ENCODE measurements around the gene RBM38. TPM values are rescaled to one million over a fixed set of nuclear protein-coding genes. Genes with fewer than 3 reads are reported as not detected.
A peak's percentile ranks its signal among the peaks of the same experiment; 100 is the strongest.

The RBM38 gene
- total and polyA plus RNA-seq, 2 of the 13 experiments (the other 11 are each of a cell fraction or from before 2014, with no cell fraction given): 24.2 to 34.2 TPM

- peak; percentile 99 for TF ChIP-seq ZNF280B (CRISPR knock-in tag; IDR thresholded peaks at IDR 0.05; ENCODE audit: borderline replicate concordance)
- peak; percentile 13; the same call in 1 of the 2 replicates for TF ChIP-seq MIXL1 (CRISPR knock-in tag; IDR thresholded peaks at IDR 0.05)
- TF ChIP-seq ZFAT (CRISPR knock-in tag; conservative IDR thresholded peaks at IDR 0.05): peak; percentile 90; the same call in 1 of the 2 replicates
- TF ChIP-seq ZNF780A (CRISPR knock-in tag; IDR thresholded peaks at IDR 0.05): no peak
- peak; percentile 28; the same call in 1 of the 2 replicates for TF ChIP-seq ZNF263 (CRISPR knock-in tag; IDR thresholded peaks at IDR 0.05)
- no peak for TF ChIP-seq STAT5B (CRISPR knock-in tag; IDR thresholded peaks at IDR 0.05)
- TF ChIP-seq ZNF747 (CRISPR knock-in tag; IDR thresholded peaks at IDR 0.05; ENCODE audit: borderline replicate concordance): peak; percentile 91
- no peak for TF ChIP-seq ARID2 (CRISPR knock-in tag; IDR thresholded peaks at IDR 0.05; ENCODE audit: borderline replicate concordance)
- TF ChIP-seq BCL6 (CRISPR knock-in tag; IDR thresholded peaks at IDR 0.05): peak; percentile 67
- TF ChIP-seq NR2F6 (IDR thresholded peaks at IDR 0.05): no peak
- no peak; the same call in 1 of the 2 replicates for TF ChIP-seq NR2F6 (CRISPR knock-in tag; IDR thresholded peaks at IDR 0.05)
- no peak for TF ChIP-seq CENPT (CRISPR knock-in tag; IDR thresholded peaks at IDR 0.05; ENCODE audit: low read depth)
- 0 out of 2 replicates have a peak, but pooled peaks have one; percentile 89 for TF ChIP-seq ZMAT3 (CRISPR knock-in tag; conservative IDR thresholded peaks at IDR 0.05)
- TF ChIP-seq KDM3A (CRISPR knock-in tag; IDR thresholded peaks at IDR 0.05; ENCODE audit: low read depth): peak; percentile 82; the same call in 1 of the 2 replicates
- 0 out of 2 replicates have a peak, but pooled peaks have one; percentile 36 for TF ChIP-seq ZNF121 (CRISPR knock-in tag; IDR thresholded peaks at IDR 0.05)
- TF ChIP-seq POLR2G (IDR thresholded peaks at IDR 0.05; ENCODE audit: low read depth, low read length): peak; percentile 98
- TF ChIP-seq, protein P1, sequence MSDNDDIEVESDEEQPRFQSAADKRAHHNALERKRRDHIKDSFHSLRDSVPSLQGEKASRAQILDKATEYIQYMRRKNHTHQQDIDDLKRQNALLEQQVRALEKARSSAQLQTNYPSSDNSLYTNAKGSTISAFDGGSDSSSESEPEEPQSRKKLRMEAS (IDR thresholded peaks at IDR 0.05): peak; percentile 96
- TF ChIP-seq ZUFSP (CRISPR knock-in tag; IDR thresholded peaks at IDR 0.05; ENCODE audit: borderline replicate concordance): no peak
- TF ChIP-seq NONO (IDR thresholded peaks at IDR 0.05): no peak
- peak; percentile 82 for TF ChIP-seq NONO (CRISPR knock-in tag; conservative IDR thresholded peaks at IDR 0.05)
- peak; percentile 88; the same call in 1 of the 2 replicates for TF ChIP-seq ZNF530 (CRISPR knock-in tag; IDR thresholded peaks at IDR 0.05; ENCODE audit: low read depth)
- TF ChIP-seq DZIP1 (CRISPR knock-in tag; IDR thresholded peaks at IDR 0.05): peak; percentile 94
- no peak for TF ChIP-seq NFYC (CRISPR knock-in tag; IDR thresholded peaks at IDR 0.05)
- TF ChIP-seq EED (CRISPR knock-in tag; IDR thresholded peaks at IDR 0.05): peak; percentile 98
- TF ChIP-seq NR1H2 (CRISPR knock-in tag; IDR thresholded peaks at IDR 0.05; ENCODE audit: borderline replicate concordance, low read depth): no peak
- TF ChIP-seq REXO4 (CRISPR knock-in tag; IDR thresholded peaks at IDR 0.05; ENCODE audit: borderline replicate concordance): no peak; the same call in 1 of the 2 replicates
These were observed 40.0 kb upstream of the RBM38 start, which contains the start of gene RAE1 (continued) for GRCh38 chr20:57351042-57351783.
